CD4-positive, alpha-beta T cell treated with Interleukin-21 for 1 hour (primary cell): ENCODE measurements around the gene PFKFB2.

Experiments
- DNase-seq: peaks from one replicate; pipeline ENCODE4 v3.0.0-alpha.2; 2020

The PFKFB2 gene

GRCh38 chr1:207093944-207094343, 40.9 kb downstream of the PFKFB2 start:
- no peak for DNase-seq

- DNase-seq = no peak
Observed at GRCh38 chr1:207097871-207098324, 44.8 kb downstream of the PFKFB2 start.

- no peak for DNase-seq
Observed at GRCh38 chr1:207101720-207102119, 48.6 kb downstream of the PFKFB2 start.

GRCh38 chr1:207102146-207102545, 49.1 kb downstream of the PFKFB2 start:
- no peak for DNase-seq

- no peak for DNase-seq
Observed at GRCh38 chr1:207102659-207103058, 49.6 kb downstream of the PFKFB2 start.

GRCh38 chr1:207103892-207104373, 50.9 kb downstream of the PFKFB2 start, which contains the start of gene C4BPA:
TSS of gene C4BPA (plus strand) at chr1:207104233. CDS start at chr1:207113026, 8,793 bp downstream.
- no peak for DNase-seq

GRCh38 chr1:207109004-207109403, 55.9 kb downstream of the PFKFB2 start:
- DNase-seq = no peak

- no peak for DNase-seq
Observed at GRCh38 chr1:207112616-207113296, 59.7 kb downstream of the PFKFB2 start.

GRCh38 chr1:207115269-207115668, 62.2 kb downstream of the PFKFB2 start:
- no peak for DNase-seq

GRCh38 chr1:207124389-207124788, 71.3 kb downstream of the PFKFB2 start:
- DNase-seq = no peak

- DNase-seq = no peak
Observed at GRCh38 chr1:207128336-207128921, 75.4 kb downstream of the PFKFB2 start.

GRCh38 chr1:207129053-207129452, 76.0 kb downstream of the PFKFB2 start:
- no peak for DNase-seq
